Measurements from ENCODE around the gene C5orf15.
"Not testable (repeated sequence)": the region's sequence is repeated elsewhere in the genome, so short reads cannot be mapped to it uniquely, and the experiment has no call there.

The C5orf15 gene

GRCh38 chr5:133993185-133993936, 24.9 kb upstream of the C5orf15 start:
- no peak for DNase-seq

DNA sequence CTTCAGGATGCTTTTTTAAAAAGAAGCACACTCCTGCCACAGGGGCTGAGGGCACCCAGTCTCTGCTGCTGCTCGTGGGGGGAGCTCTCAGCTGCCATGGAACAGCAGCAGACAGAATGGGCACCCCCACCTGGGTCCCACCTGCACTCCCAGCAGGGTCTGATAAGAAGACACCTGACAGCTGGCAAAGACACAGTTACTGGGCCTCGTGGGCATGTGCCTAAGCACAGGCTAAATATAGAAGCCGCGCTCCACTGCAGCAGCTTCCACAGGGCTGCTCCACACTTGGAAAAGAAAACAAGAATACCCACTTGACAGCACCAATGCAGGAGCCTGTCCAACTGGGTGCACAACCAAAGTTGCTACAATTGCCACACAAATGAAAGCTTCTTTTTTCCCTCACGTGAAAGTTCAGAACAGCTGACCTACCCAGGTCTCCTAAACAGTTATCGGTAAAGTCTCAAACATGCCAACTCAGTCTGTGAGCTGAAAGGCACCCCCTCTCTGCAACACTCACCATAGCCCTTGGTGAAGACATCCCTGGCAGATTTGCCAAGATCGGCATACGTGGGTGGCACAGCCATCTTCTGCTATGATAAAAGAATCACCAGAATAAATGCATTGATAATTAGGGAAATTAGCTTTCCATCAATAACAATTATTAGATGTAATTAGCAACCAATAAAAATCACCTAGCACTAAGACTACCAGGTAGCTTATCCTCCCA, 24.2 kb upstream of the C5orf15 start:
- no peak for DNase-seq

GRCh38 chr5:133991171-133991910, 22.9 kb upstream of the C5orf15 start:
- DNase-seq, result no peak

- no peak for DNase-seq
Measured at GRCh38 chr5:133990396-133990795, 22.0 kb upstream of the C5orf15 start.

- no peak for DNase-seq
Measured at GRCh38 chr5:133985540-133986180, 17.2 kb upstream of the C5orf15 start.

GRCh38 chr5:133983674-133984073, 15.2 kb upstream of the C5orf15 start:
- no peak for DNase-seq

DNA sequence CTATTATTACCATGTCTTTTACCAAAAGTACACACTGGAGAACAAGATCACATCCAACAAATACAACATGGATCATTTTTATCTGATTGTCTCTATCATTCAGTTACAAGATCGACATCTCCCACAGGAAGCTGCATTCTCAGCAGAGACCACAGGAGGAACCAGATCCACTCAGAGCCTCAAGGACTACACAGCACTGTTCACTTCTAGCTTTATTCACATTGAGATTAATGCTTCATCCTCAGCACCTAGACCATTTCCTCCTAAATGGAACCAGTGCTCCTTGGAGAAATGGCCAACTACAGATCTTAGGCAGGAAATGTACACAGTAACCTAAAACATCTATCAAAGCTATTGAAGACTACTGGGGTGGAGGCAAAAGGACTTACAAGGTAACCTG, 13.3 kb upstream of the C5orf15 start:
- no peak for DNase-seq

DNA sequence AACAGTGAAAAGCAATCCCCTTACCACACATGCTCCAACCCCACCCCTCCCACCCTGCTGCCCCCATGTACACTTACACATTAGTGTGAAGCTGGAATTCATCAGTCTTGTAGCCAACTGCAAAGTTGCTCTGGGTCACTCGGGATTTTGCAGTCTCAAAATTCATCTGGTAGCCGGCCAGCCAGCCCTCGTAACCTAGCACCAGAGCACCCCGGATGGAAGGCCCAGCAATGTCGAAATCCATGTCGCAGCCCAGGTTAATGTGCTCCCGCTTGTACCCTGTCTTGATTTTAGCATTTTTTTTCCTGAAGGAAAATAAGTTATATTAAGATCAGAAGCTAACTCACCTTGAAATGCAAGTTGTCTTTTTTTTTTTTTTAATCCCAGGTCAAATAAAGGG, 12.2 kb upstream of the C5orf15 start:
- DNase-seq, result no peak

DNA sequence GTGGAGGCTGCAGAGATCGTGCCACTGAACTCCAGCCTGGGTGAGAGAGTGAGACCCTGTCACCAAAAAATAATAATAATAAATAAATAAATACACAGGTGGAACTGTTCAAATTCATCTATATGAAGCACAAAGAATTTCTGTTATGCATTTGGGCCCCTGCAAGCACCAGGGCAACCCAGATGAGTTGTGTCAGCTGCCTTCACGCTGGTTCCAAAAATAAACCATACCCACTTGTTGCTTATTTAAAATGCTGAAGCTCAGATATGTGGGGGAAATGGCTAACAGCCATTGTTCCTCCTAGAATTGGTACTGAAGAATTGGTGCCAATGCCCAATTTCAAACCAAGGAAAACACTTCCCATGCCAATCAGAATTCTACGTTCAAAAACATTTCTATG, 10.5 kb upstream of the C5orf15 start:
- no peak for DNase-seq

DNA sequence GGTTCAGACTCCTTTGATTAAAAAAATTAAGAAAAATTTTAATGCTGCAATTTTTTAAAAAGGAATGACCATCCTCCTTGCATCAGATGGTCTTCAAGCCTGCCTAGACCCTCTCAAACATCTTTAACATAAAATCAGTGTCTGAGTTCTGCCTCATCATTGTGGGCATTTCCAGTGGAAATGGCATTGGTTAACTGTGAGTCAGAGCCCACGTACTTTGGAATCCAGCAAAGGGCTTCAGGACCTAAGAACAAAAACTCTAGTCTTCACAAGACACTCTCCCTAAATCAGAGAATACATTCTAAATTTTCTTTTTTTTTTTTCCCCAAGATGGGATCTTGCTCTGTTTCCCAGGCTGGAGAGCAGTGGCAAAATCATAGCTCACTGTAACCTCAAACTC, 9.4 kb upstream of the C5orf15 start:
- DNase-seq, result no peak

DNA sequence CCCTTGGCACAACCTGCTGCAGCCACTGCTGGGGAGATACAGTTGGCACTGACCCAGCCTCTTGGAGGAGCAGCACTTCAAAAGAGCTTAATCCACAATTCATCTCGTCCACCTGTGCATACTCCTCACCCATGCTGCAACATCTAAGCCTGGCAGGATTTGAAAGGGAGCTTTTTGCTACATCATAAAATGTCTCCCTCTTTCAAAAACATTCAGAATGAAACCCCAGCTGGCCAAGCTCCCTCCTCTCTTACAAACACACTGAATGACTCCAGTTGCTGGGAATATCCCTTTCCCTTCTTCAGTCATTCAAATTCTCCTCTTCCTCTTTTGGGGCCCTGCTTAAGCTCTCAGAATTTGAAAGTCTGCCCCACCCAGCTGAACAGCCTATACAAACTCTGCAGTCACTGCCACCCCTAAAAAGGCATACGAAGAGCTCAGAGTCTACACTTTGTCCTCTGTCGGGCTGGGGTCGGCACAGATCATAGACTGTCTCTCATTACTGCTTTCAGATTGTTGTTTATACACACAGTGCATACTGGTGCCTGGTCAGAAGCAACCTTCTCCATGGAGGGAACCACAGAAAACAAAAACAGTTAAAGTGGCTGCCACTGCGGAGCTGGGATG, 8.8 kb upstream of the C5orf15 start:
- peak; percentile 92 for DNase-seq

- DNase-seq, result not testable (repeated sequence)
Measured at GRCh38 chr5:133975546-133975945, 7.1 kb upstream of the C5orf15 start.

GRCh38 chr5:133974142-133974541, 5.7 kb upstream of the C5orf15 start:
- no peak for DNase-seq

DNA sequence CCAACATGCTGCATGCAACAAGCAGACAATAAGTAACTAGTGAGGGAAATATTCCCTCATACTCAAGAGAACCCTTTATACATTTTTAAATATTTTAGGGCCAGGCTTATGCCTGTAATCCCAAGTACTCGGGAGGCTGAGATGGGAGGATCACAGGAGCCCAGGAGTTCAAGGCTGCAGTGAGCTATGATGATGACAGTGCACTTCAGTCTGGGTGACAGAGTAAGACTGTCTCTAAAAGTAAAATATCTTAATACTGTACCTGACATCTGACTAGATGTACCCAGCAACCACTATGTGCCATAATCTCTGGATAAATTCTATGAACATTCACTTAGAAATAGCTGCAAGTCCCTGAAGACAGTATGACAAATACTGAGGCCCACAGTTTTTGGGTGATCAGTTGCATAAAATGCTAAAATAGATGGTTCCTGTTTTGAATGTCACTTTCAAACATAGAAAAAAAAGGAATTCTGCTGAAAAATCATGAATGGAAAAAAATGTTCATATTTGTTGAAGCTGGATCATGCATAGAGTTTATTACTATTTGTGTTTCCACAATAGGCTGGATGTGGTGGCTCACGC, 2.0 kb upstream of the C5orf15 start:
- DNase-seq, result no peak

DNA sequence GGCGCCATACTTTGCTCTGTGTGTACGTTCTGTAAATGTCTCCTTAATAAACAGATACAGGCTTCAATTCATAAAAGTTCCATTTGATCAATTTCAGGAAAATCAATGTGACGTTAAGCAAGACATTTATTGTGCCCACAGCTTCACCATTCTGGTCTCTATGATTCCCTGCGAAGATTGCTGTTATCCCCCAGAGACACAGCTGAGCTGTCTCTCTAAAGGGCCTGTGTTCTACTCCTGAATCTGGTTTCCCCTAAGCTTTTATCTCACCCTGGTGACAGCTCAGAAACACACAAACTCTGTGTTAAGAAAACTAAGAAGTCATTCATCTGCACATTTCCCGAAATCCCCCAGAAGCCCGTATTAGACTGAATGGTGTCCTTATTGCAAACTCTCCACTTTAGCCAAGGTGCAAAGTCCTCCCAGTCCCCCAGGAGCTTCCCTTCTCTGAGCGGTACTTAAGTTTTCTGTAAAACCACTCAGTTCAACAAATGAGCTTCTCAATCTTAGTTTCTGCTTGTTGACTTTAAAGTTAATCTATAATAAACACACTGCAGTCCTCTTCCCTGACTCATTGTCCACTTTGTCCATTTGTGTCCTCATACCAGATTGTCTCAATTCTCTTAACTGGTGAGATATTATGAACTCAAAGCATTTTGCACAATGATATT, 1.4 kb upstream of the C5orf15 start:
- no peak for DNase-seq

DNA sequence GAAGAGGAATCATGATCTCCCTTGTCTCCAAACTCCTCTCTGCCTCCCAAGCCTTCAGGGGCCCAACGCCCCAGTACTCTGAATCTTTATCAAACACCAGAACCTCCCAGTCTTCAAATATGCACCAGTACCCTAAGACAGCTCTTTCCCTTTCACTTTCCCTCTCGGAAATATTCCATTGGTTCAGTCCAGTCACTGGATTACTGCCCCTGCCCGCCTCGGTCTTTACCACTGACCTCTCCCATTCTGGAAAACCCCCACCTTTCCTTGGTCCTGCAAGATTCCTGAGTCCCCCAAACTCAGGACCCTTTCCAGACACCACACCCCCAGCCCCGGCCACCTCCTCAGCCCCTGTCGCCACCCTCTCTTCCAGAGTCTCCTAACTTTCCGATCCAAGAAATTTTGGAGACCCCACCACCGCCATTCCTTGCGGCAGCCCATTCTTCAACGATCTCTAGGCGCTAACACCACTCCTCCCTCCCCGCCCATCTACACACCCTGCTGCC, 674 bp downstream of the C5orf15 start:
- no peak for DNase-seq

- DNase-seq, result no peak
Measured at GRCh38 chr5:133967124-133967523, 1.3 kb downstream of the C5orf15 start.

DNA sequence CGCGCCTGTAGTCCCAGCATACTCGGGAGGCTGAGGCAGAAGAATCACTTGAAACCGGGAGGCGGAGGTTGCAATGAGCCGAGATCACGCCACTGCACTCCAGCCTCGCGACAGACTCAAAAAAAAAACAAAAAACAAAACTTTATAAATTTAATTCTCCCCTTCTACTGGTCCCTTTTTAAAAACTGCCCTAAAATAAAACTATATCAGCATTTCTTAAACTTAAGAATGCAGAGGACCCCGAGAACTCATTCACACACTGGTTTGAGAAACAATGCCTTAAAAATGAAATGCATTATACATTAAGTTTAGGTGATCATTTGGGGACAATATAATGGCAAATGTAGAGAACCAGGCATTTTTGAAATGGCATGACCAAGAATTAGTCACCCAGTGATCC, 2.3 kb downstream of the C5orf15 start:
- no peak for DNase-seq

- no peak for DNase-seq
Measured at GRCh38 chr5:133963493-133964128, 4.8 kb downstream of the C5orf15 start.

DNA sequence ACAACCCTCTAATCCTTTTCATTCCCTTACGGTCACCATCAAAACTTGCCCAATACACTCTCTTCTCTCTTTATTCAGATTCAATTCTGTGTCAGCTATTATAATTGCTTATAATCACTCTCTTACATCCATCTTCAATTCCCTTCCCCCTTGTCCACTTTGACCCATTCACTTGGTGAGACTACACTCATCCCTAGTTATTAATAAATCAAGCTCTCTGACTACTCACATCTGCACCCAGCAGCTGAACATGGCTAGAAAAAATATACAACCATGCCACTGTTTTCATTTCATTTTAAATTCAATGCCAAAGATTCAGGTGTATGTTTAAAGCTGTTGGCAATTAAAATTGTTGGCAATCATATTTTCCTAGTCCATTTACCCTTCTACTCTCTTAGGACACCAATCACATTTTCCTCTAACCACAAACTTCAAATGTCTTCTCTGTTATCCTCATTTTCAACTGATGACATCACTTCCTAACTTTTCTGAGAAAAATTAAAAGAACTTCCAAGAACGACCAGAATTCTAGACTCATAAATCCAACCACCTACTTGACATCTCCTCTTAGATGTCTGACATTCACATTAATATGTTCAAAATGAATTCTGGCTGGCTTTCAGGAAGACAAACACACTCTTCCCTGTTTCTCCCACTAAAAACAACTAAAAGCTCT, 5.5 kb downstream of the C5orf15 start:
- no peak for DNase-seq

DNA sequence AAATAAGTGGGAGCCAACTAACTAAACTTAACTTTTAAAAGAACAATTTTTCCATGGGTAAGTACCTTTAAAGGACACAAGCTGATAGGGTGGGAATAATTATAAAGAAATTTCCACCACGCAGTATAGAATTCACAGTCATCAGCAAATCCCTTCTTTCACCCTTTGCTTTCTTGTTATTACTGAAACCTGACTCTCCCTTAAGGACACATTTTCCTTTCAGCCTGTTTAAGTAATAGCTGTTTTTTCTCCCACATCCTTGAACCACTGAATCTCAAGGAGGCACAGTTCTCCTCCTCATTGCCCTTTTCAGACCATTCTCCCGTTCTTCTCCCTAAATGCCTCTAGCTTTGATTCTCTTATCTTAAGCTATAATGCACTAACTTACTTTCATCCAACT, 6.3 kb downstream of the C5orf15 start:
- no peak for DNase-seq
